Cortex of kidney (tissue), 1 donor: Measurements from ENCODE around the gene DLK2.
"Not testable (repeated sequence)": the region's sequence is repeated elsewhere in the genome, so short reads cannot be mapped to it uniquely, and the experiment has no call there.

ENCODE experiments used
- DNase-seq: peaks from one replicate; lab custom pipeline; 2025; lab: John Stamatoyannopoulos, UW

DLK2 gene

GRCh38 chr6:43426928-43427405, 28.4 kb downstream of the DLK2 start:
- DNase-seq = no peak

GRCh38 chr6:43425083-43425482, 30.3 kb downstream of the DLK2 start:
- DNase-seq = not testable (repeated sequence)

- DNase-seq = no peak
These were observed 33.5 kb downstream of the DLK2 start for GRCh38 chr6:43421831-43422230.

- no peak for DNase-seq
These were observed 35.2 kb downstream of the DLK2 start for GRCh38 chr6:43420012-43420709.

GRCh38 chr6:43416935-43417334, 38.4 kb downstream of the DLK2 start:
- DNase-seq = no peak

GRCh38 chr6:43415275-43415674, 40.1 kb downstream of the DLK2 start:
- DNase-seq = not testable (repeated sequence)

- DNase-seq = no peak
These were observed 42.3 kb downstream of the DLK2 start for GRCh38 chr6:43413002-43413401.

GRCh38 chr6:43412541-43412940, 42.8 kb downstream of the DLK2 start:
- no peak for DNase-seq

GRCh38 chr6:43410776-43411175, 44.6 kb downstream of the DLK2 start:
- not testable (repeated sequence) for DNase-seq

- no peak for DNase-seq
These were observed 47.1 kb downstream of the DLK2 start for GRCh38 chr6:43408259-43408658.

GRCh38 chr6:43407296-43407695, 48.1 kb downstream of the DLK2 start:
- no peak for DNase-seq

GRCh38 chr6:43405354-43405753, 50.0 kb downstream of the DLK2 start:
- no peak for DNase-seq

GRCh38 chr6:43402820-43403219, 52.5 kb downstream of the DLK2 start:
- no peak for DNase-seq

GRCh38 chr6:43401730-43402129, 53.6 kb downstream of the DLK2 start:
- DNase-seq = no peak
